Measurements from ENCODE around the gene RNPS1. TPM values are rescaled to one million over a fixed set of nuclear protein-coding genes. Genes with fewer than 3 reads are reported as not detected.

RNPS1 gene
- total RNA-seq, 2 donors from 2014 or later, result 99.3 to 127 TPM

DNA sequence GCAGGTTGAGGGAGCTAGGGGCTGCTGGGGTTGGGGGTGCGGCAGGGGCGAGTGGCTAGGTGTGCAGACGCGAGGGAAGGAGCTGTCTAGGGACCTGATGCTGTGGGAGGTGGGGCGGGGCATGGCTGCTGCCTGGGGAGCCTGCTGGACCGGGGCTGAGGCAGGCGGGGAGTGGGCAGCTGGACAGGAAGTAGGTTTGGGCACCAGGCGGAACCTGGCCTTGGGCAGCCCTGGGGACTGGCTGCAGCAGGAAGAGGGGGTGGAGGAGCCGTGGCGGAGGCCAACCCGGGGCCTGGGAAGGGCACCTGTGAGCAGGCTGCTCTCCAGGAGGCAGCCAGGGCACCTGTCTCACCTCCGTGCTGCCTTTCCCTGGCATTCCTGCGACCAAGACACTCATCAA is 37.5 kb downstream of the RNPS1 start:
- intact Hi-C loops (cut with DNase I, micrococcal nuclease), result no loop called here
- DNase-seq, result no peak
- no peak for ATAC-seq

GRCh38 chr16:2229632-2230250 is 38.2 kb downstream of the RNPS1 start:
- intact Hi-C loops (cut with DNase I, micrococcal nuclease), result no loop called here
- ATAC-seq (no peak), DNase-seq (no peak)

DNA sequence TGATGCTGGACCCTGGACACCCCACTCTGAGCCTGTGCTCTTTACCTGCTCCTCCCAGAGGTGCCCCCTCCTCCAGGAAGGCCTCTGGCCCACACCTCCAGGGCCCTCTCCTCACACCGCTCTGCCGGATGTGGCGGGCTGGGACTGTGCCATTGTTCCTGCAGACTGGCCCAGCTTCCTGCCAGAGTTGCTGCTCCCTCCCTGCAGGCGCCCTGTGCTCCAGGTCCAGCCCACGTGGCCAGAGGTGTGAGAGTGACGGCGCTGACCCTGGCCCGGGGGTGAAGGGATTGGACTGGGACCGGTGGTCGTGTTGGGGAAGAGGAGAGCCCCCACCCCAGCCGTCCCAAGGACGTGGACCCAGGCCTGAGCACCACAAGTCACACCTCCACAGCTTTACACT is 38.8 kb downstream of the RNPS1 start:
- no peak for ATAC-seq
- no peak for DNase-seq
- intact Hi-C loops (cut with DNase I, micrococcal nuclease), result no loop called here

DNA sequence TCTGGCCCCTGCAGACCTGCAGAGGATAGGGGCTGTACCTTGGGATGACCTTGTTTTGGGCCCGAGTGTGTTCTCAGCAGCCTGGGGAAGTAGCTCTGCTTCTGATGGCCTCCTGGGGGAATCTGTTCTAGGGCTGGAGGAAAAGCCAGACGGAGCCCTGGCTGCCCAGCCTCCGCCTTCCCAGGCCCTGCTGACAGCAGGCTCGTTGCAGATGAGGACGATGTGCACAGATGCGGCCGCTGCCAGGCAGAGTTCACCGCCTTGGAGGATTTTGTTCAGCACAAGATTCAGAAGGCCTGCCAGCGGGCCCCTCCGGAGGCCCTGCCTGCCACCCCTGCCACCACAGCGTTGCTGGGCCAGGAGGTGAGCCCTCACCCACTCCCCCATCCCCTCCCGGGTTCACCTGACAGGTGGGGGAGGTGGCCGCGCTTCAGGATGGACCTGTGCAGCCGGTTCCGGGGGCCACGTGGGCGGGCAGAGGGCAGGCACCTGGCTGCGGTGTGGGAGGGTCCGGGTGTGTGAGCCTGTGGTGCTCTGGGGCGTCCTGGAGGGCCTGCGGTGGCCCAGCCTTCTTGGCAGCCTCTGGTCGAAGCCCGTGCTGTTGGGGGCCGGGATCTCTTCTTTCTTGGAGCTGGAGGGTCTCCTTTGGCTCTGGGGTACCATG is 39.6 kb downstream of the RNPS1 start:
- no peak for ATAC-seq
- intact Hi-C loops (cut with DNase I, micrococcal nuclease), result no loop called here
- DNase-seq, result no peak

- DNase-seq (no peak), ATAC-seq (no peak)
- intact Hi-C loops (cut with DNase I, micrococcal nuclease), result no loop called here
These were observed 41.0 kb downstream of the RNPS1 start for GRCh38 chr16:2226918-2227317.

GRCh38 chr16:2226245-2226793 is 41.6 kb downstream of the RNPS1 start:
- ATAC-seq (no peak), DNase-seq (peak in 1 of 2 donors; percentile 36)

DNA sequence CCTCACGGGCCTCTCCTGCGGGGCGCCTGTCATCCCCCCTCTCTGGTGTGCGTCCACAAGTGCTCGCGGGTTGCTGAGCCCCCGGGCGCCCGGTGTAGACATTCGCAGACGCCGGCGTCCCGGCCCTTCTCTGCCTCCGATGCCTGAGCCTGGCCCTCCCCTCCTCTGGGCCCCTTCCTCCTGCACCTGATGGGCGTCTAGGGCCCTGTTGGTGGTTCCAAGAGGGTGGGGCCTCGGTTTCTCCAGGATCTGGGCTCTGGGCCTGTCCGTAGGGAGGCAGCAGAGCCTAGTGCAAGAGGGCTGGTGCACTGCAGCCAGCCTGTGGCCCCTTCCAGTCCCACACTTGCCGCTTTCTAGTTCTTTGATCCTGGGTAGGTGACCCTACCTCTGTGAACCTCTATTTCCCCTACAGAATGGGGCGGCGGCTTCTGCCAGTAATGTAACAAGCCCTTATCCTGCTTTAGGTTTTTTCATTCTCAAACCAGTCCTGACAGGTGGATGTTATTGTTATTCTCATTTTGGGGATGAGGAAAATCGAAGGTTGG is 43.9 kb downstream of the RNPS1 start:
- DNase-seq (peak; percentile 70 to 82), ATAC-seq (peak; percentile 64)
- intact Hi-C loops (cut with DNase I, micrococcal nuclease), result no loop called here

More at GRCh38 chr16:2226245-2226793, 41.6 kb downstream of the RNPS1 start:
- intact Hi-C loops (cut with DNase I, micrococcal nuclease), result no loop called here

GRCh38 chr16:2223221-2223941 is 44.5 kb downstream of the RNPS1 start, which contains the start of gene E4F1:
Gene E4F1 (plus strand): TSS chr16:2223591. CDS start chr16:2223614, 23 bp downstream.
- intact Hi-C loops (cut with DNase I, micrococcal nuclease), result no loop called here
- peak; percentile 100 for DNase-seq
- ATAC-seq, result peak; percentile 91

DNA sequence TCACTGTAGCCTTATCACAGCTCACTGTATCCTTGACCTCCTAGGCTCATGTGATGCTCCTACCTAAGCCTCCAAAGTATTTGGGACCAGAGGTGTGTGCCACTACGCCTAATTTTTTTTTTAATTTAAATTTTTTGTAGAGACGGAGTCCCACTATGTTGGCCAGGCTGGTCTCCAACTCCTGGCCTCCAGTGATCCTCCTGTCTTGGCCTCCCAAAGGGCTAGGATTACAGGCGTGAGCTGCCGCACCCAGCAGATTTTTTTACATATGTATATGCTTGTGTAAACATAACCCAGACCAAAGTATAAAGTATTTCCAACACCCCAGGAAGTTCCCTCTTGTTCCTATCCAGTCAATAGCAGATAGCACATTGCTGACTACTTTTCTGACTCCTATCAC is 51.6 kb downstream of the RNPS1 start:
- no peak for DNase-seq
- ATAC-seq, result no peak
- intact Hi-C loops (cut with DNase I, micrococcal nuclease), result no loop called here

DNA sequence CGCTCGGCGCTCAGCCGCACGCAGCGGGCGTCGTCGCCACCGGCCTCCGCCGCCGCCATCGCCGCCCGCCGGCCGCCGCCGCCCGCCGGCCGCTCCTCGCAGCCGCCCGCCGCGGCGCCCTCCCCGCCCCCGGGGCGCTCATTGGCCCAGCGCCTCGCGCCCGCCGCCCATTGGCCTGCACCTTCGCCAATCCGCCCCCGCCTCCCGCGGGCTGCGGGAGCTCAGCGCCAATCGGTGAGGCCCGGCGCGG is 53.3 kb downstream of the RNPS1 start, which contains the start of gene PGP:
Gene PGP, minus strand, starts transcription at position 122 of the 250 bp plus-strand sequence. Its CDS starts 63 bp downstream, at position 59.
- intact Hi-C loops (cut with DNase I, micrococcal nuclease), result no loop called here
- no peak for DNase-seq
- no peak for ATAC-seq

- intact Hi-C loops (cut with DNase I, micrococcal nuclease), result no loop called here
- ATAC-seq (no peak), DNase-seq (no peak)
These were observed 53.9 kb downstream of the RNPS1 start for GRCh38 chr16:2213817-2214718.

DNA sequence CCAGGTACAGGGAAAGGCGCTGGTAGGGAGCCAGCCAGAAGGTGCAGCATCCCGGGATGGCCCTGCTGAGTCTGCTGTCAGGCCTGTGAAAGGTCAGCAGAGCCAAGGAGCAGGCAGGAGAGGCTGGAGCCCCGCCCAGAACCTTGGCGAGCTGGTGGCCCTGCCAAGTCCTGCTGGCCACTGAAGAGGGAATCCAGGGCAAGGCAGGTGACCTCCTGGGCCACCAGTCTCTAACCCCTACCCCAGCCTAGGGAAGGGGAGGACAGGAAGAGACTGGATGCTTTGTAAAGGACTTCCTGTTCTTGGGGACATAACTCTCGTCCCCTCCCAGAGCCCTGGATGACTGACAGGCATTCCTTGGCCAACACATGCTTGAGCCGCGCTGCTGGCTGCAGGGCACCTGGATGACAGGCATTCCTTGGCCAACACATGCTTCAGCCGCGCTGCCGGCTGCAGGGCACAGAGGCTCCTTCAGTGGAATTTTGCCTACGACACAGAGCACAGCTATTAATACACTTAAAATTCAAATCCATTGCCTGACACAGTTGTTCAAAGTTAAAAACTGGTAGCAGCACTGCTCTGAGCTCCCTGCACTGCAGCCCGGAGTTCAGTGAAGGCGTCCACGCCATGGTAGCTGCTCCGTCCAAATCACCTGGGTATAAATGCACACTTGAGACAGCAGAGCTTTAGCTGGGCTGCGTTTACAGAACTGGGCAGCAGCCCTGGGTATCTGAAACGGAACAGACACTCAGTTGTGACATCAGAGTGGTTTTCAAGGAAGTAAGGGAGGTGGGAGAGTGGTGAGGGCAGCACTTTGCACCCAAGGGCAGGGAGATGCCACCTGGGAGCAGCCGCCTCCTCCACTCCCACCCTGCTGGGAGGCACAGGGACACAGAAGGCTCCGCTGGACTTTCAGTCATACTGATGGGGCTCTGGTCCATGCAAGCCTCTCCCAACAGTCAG is 55.3 kb downstream of the RNPS1 start:
- no peak for DNase-seq
- intact Hi-C loops (cut with DNase I, micrococcal nuclease), result no loop called here
- ATAC-seq, result peak; percentile 27

GRCh38 chr16:2211923-2212347 is 56.0 kb downstream of the RNPS1 start:
- DNase-seq, result no peak
- intact Hi-C loops (cut with DNase I, micrococcal nuclease), result no loop called here
- no peak for ATAC-seq

DNA sequence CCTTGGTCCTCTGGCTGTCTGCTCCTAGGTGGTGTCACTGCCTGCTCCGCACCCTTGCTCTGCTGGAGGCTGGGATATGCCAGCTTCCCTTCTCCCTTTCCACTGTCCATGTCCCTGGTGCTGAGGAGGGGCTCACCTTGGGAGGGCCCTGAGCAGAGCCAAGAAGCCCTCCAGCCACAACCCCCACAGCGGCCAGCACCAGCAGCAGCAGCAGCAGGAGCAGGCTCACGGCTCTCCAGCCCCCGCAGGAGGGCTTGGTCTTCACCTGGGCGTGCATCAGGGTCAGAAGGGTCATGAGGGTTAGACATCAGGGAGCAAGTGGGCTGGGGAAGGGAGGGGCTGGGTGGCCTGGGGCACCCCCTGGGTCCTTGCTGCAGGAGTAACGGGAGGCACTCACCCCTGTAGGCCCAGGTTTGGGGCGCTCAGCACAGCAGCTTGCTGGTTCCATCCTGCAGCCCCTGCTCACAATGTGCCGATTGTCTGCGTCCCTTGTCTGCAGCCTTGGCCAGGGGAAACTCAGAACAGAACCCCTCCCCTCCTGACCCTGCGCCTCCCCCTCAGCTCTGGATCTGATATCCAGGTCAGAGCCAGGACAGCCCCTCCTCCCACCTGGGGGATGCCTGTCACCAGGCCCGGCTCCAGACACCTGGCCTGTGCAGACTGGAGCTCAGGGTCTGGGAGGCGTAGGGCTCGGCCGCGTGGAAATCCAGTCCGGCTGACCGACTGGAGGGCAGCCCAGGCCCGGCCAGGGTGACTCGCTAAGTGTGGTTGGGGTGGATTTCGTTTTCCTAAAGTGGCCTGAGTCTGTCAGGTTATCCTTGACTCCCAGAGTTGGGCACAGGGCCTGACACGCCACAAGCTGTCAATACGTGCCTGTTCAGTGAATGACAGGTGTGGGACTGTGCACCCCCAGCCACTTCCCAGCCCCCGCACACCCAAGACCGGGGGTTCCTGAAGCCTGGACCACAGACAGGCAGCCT is 57.2 kb downstream of the RNPS1 start, which contains the start of gene BRICD5:
Gene BRICD5, minus strand, starts transcription at position 478 of the 980 bp plus-strand sequence. Its CDS starts 30 bp downstream, at position 448.
- intact Hi-C loops (cut with DNase I, micrococcal nuclease), result no loop called here
- ATAC-seq, result no peak
- DNase-seq, result no peak

DNA sequence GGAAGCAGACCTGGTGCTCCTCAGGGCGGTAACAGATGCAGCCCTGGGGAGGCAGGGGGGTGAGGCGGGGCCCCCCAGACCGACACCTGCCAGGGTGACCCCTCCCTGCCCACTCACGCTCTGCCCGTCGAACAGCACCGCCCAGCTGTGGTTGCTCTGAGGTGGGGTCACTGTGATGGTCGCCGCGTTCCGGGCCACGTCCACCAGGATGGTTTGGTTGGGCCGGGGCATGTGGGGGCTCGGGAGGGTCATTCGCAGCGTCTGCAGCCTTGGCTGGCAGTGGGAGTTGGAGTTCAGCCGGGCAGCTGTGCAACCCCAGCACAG is 58.0 kb downstream of the RNPS1 start:
- intact Hi-C loops (cut with DNase I, micrococcal nuclease), result no loop called here
- DNase-seq (no peak), ATAC-seq (no peak)

- DNase-seq (no peak), ATAC-seq (no peak)
- intact Hi-C loops (cut with DNase I, micrococcal nuclease), result no loop called here
These were observed 58.5 kb downstream of the RNPS1 start for GRCh38 chr16:2209258-2210008.
